Measurements from ENCODE around the gene DUXB. TPM values are rescaled to one million over a fixed set of nuclear protein-coding genes. Genes with fewer than 3 reads are reported as not detected.

Gene DUXB
- total and polyA plus RNA-seq, 2 experiments from 2014 or later: not detected

DNA sequence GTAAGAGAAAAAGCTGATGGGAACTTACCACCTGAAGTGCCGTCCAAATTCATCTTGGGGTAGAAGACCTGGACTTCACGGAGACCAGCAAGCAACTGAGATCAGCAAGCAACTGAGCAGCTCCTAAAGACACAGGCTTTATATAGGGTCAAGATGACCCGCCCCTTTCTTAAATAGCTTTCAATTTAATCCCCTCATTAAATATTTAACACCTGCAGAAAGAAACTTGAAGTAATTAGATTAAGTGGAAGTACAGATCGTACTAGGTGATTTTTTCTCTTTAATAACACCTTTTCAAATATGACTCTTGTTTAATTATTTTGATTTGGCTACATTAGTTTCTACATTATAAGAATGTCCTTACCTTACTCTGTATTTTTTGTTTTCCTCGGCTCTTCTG lies 25.1 kb upstream of the DUXB start, which contains the start of gene CPHXL:
Gene CPHXL (minus strand): TSS at position 101 of the 400 bp plus-strand sequence. CDS start 48 bp downstream, at position 53.
- Histone ChIP-seq H3K9me3 (ENCODE audit: low read depth) (no peaks in the 10 kb centered on the region), H3K9ac (no peak within 1 kb of the TSS), H3K27me3 (replicated peaks; ENCODE audit: insufficient read depth) (no peaks in the 10 kb centered on the region), H3K9me2 (ENCODE audit: insufficient read depth) (no peaks in the 10 kb centered on the region), H3K4me2 (ENCODE audit: unreplicated experiment) (no peak within 1 kb of the TSS), H3K36me3 (ENCODE audit: low read depth) (no peaks in the 10 kb centered on the region), H2AFZ (no peak within 1 kb of the TSS), H3K4me1 (ENCODE audit: insufficient read depth) (no peaks in the 10 kb centered on the region), H3K4me3 (no peak within 1 kb of the TSS), H3F3A (ENCODE audit: insufficient read depth) (no peaks in the 10 kb centered on the region), H3K27ac (no peak within 1 kb of the TSS), H4K20me1 (ENCODE audit: insufficient read depth) (no peaks in the 10 kb centered on the region), H3K79me2 (ENCODE audit: insufficient read depth) (no peaks in the 10 kb centered on the region)
- no peak for TF ChIP-seq EZH2phosphoT487 (IDR thresholded peaks at IDR 0.05; ENCODE audit: insufficient read depth, low read depth)
- TF ChIP-seq EZH2 (IDR thresholded peaks at IDR 0.05; ENCODE audit: insufficient read depth, poor library complexity, severe bottlenecking): no peak
- no peak for DNase-seq
- 55 to 57% methylated on average over 5 of the region's 5 CpGs for WGBS, 2 experiments (ENCODE audit: low coverage in 1 of 2, low lambda C conversion rate in 2 of 2, missing lambda C conversion rate in 2 of 2)
- in situ Hi-C loops (cut with MboI): no loop called here

DNA sequence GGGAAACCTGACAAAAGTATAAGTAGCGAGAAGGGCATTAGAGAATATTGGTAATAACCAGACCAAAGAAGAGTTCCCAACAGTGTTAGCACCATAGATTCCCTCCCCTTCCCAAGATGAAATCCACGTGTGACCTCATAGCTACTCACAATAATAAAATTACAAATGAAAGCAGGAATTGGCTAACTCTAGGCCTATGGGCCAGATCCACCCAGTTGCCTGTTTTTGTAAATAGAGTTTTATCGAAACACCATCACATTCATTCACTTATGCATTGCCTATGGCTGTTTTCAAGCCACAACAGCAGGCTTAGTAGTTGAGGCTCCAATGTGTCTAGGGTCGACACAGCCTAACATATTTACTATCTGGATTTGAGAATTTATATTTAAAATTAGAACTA lies 17.2 kb upstream of the DUXB start:
- no peak for DNase-seq
- no peaks in the 10 kb centered on the region for H3K79me2 ChIP-seq (ENCODE audit: insufficient read depth)
- no peaks in the 10 kb centered on the region for H3K36me3 ChIP-seq (ENCODE audit: low read depth)
- no peaks in the 10 kb centered on the region for H3K9me3 ChIP-seq (ENCODE audit: low read depth)
- H2AFZ ChIP-seq: no peak overlapping the region
- no peak overlapping the region for H3K4me3 ChIP-seq
- no peaks in the 10 kb centered on the region for H3K27me3 ChIP-seq (replicated peaks; ENCODE audit: insufficient read depth)
- H4K20me1 ChIP-seq (ENCODE audit: insufficient read depth): no peaks in the 10 kb centered on the region
- no peak overlapping the region for H3K27ac ChIP-seq
- no peaks in the 10 kb centered on the region for H3K4me1 ChIP-seq (ENCODE audit: insufficient read depth)
- H3K9ac ChIP-seq: no peak overlapping the region
- H3K4me2 ChIP-seq (ENCODE audit: unreplicated experiment): no peak overlapping the region
- 23 to 29% methylated on average over 4 of the region's 4 CpGs for WGBS, 2 experiments (ENCODE audit: low coverage in 1 of 2, low lambda C conversion rate in 2 of 2, missing lambda C conversion rate in 2 of 2)
- TF ChIP-seq EZH2 (IDR thresholded peaks at IDR 0.05; ENCODE audit: insufficient read depth, poor library complexity, severe bottlenecking): no peak
- TF ChIP-seq EZH2phosphoT487 (IDR thresholded peaks at IDR 0.05; ENCODE audit: insufficient read depth, low read depth): no peak
- in situ Hi-C loops (cut with MboI): no loop called here
- no peaks in the 10 kb centered on the region for H3K9me2 ChIP-seq (ENCODE audit: insufficient read depth)
- H3F3A ChIP-seq (ENCODE audit: insufficient read depth): no peaks in the 10 kb centered on the region

DNA sequence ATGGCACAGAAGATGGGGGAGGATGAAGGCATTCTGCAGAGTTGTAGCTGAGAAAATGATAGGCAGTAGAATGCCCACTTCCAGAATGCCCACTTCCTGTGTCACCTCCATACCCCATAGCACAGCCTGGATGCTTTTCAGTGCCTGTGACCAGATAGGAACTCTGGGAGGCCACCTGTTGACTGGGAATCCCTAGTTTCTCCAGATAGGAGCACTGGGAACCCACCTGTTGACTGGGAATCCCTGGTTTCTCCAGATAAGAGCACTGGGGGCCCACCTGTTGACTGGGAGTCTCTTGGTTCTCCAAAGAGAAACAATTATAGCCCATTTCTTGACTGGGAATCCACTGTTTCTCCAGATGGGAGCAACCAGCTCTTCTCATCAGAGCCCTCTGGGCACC lies 13.4 kb upstream of the DUXB start:
- no peaks in the 10 kb centered on the region for H3K4me1 ChIP-seq (ENCODE audit: insufficient read depth)
- H3K9me3 ChIP-seq (ENCODE audit: low read depth): no peaks in the 10 kb centered on the region
- no peak overlapping the region for H3K4me2 ChIP-seq (ENCODE audit: unreplicated experiment)
- no peaks in the 10 kb centered on the region for H3F3A ChIP-seq (ENCODE audit: insufficient read depth)
- no peaks in the 10 kb centered on the region for H3K79me2 ChIP-seq (ENCODE audit: insufficient read depth)
- no peak for TF ChIP-seq EZH2 (IDR thresholded peaks at IDR 0.05; ENCODE audit: insufficient read depth, poor library complexity, severe bottlenecking)
- no peak for TF ChIP-seq EZH2phosphoT487 (IDR thresholded peaks at IDR 0.05; ENCODE audit: insufficient read depth, low read depth)
- H4K20me1 ChIP-seq (ENCODE audit: insufficient read depth): no peaks in the 10 kb centered on the region
- no peaks in the 10 kb centered on the region for H3K9me2 ChIP-seq (ENCODE audit: insufficient read depth)
- in situ Hi-C loops (cut with MboI): no loop called here
- H3K36me3 ChIP-seq (ENCODE audit: low read depth): no peaks in the 10 kb centered on the region
- no peak overlapping the region for H3K9ac ChIP-seq
- H2AFZ ChIP-seq: no peak overlapping the region
- DNase-seq: no peak
- no peak overlapping the region for H3K27ac ChIP-seq
- no peaks in the 10 kb centered on the region for H3K27me3 ChIP-seq (replicated peaks; ENCODE audit: insufficient read depth)
- no peak overlapping the region for H3K4me3 ChIP-seq

DNA sequence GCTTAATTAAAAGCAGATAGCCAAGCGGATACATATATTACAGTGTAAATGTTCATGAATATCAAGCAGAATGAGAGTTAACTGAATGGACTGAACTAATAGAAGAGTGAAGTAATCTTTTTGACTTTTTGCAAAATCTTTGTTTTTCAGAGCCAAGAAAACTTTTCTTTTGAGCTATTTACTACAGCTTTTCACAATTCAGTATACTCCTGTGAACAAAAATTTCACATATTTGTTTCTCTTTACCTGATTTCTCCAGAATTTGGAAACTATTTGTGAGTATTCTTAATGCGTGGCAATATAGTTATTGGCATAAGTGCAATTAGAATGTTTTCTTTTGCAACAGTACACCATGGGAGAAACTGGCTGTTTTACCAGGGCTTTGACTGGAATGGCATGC lies 9.1 kb upstream of the DUXB start:
- Histone ChIP-seq H4K20me1 (ENCODE audit: insufficient read depth) (no peaks in the 10 kb centered on the region), H3K4me2 (ENCODE audit: unreplicated experiment) (no peak overlapping the region), H3K27me3 (replicated peaks; ENCODE audit: insufficient read depth) (0 out of 2 replicates have a peak, but pooled peaks cover 9% of the 10 kb centered on the region), H3F3A (ENCODE audit: insufficient read depth) (no peaks in the 10 kb centered on the region), H3K9me2 (ENCODE audit: insufficient read depth) (no peaks in the 10 kb centered on the region), H3K4me3 (no peak overlapping the region), H2AFZ (no peak overlapping the region), H3K9ac (no peak overlapping the region), H3K36me3 (ENCODE audit: low read depth) (no peaks in the 10 kb centered on the region), H3K4me1 (ENCODE audit: insufficient read depth) (no peaks in the 10 kb centered on the region), H3K79me2 (ENCODE audit: insufficient read depth) (no peaks in the 10 kb centered on the region), H3K27ac (no peak overlapping the region), H3K9me3 (ENCODE audit: low read depth) (no peaks in the 10 kb centered on the region)
- no peak for TF ChIP-seq EZH2 (IDR thresholded peaks at IDR 0.05; ENCODE audit: insufficient read depth, poor library complexity, severe bottlenecking)
- no peak for TF ChIP-seq EZH2phosphoT487 (IDR thresholded peaks at IDR 0.05; ENCODE audit: insufficient read depth, low read depth)
- WGBS, 2 experiments (ENCODE audit: low coverage in 1 of 2, low lambda C conversion rate in 2 of 2, missing lambda C conversion rate in 2 of 2): 44 to 47% methylated on average over 2 of the region's 2 CpGs
- in situ Hi-C loops (cut with MboI): no loop called here
- no peak for DNase-seq

DNA sequence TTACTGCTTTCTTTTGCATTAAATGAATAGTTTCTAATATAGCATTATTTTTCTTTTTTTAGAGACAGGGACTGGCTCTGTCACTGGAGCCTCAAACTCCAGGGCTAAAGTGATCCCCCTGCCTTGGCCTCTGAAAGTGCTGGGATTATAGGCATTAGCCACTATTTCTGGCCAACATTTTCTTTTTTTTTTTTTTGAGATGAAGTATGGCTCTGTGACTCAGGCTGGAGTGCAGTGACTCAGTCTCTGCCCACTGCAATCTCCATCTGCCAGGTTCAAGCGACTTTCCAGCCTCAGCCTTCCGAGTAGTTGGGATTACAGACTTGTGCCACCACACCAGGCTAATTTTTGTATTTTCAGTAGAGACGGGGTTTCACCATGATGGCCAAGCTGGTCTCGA lies 2.0 kb upstream of the DUXB start:
- Histone ChIP-seq H2AFZ (no peak overlapping the region), H3K27me3 (replicated peaks; ENCODE audit: insufficient read depth) (0 out of 2 replicates have a peak, but pooled peaks cover 9% of the 10 kb centered on the region), H4K20me1 (ENCODE audit: insufficient read depth) (no peaks in the 10 kb centered on the region), H3K79me2 (ENCODE audit: insufficient read depth) (no peaks in the 10 kb centered on the region), H3K4me2 (ENCODE audit: unreplicated experiment) (no peak overlapping the region), H3K4me3 (no peak overlapping the region), H3K9ac (no peak overlapping the region), H3K27ac (no peak overlapping the region), H3K36me3 (ENCODE audit: low read depth) (no peaks in the 10 kb centered on the region), H3K9me2 (ENCODE audit: insufficient read depth) (no peaks in the 10 kb centered on the region), H3K9me3 (ENCODE audit: low read depth) (no peaks in the 10 kb centered on the region), H3K4me1 (ENCODE audit: insufficient read depth) (no peaks in the 10 kb centered on the region), H3F3A (ENCODE audit: insufficient read depth) (no peaks in the 10 kb centered on the region)
- in situ Hi-C loops (cut with MboI): no loop called here
- peak; percentile 59 for DNase-seq
- WGBS, 2 experiments (ENCODE audit: low coverage in 1 of 2, low lambda C conversion rate in 2 of 2, missing lambda C conversion rate in 2 of 2): 54 to 61% methylated on average over 4 of the region's 4 CpGs
- no peak for TF ChIP-seq EZH2 (IDR thresholded peaks at IDR 0.05; ENCODE audit: insufficient read depth, poor library complexity, severe bottlenecking)
- TF ChIP-seq EZH2phosphoT487 (IDR thresholded peaks at IDR 0.05; ENCODE audit: insufficient read depth, low read depth): no peak

Measured in GM23248 (cell line).